Measurements from ENCODE around the gene RTP3.

- TF ChIP-seq CTCF (IDR thresholded peaks at IDR 0.05): no peak
- TF ChIP-seq POLR2A (IDR thresholded peaks at IDR 0.05): no peak
- no peak for TF ChIP-seq POLR2AphosphoS5 (IDR thresholded peaks at IDR 0.05)
Measured at GRCh38 chr3:46542801-46543201, 45.0 kb downstream of the RTP3 start.

Measured in sigmoid colon (tissue), 4 donors.